G401 (cell line): ENCODE data around the gene RFPL2. TPM values are rescaled to one million over a fixed set of nuclear protein-coding genes. Genes with fewer than 3 reads are reported as not detected.
"Not testable (repeated sequence)": the region's sequence is repeated elsewhere in the genome, so short reads cannot be mapped to it uniquely, and the experiment has no call there.

Source experiments
- DNase-seq: peaks from one replicate; pipeline ENCODE4 v3.0.0-alpha.2; 2015; ENCODE audit warnings: low spot score
- in situ Hi-C: cut with HindIII; loops from 2 replicates; pipeline ENCODE4 v1.10.0; 2016; ENCODE audit warnings: low sequenced_read_pairs, mixed read lengths
- total RNA-seq: library from RNA; depleted of rRNA; stranded (reverse); fragments of >200 nt; shearing (Covaris generic); gene quantifications from 2 replicates; pipeline ENCODE4 v1.2.3, GENCODE V29; 2014

The RFPL2 gene
- total RNA-seq, 1 experiment from 2014 or later, result 0.85 TPM

DNA sequence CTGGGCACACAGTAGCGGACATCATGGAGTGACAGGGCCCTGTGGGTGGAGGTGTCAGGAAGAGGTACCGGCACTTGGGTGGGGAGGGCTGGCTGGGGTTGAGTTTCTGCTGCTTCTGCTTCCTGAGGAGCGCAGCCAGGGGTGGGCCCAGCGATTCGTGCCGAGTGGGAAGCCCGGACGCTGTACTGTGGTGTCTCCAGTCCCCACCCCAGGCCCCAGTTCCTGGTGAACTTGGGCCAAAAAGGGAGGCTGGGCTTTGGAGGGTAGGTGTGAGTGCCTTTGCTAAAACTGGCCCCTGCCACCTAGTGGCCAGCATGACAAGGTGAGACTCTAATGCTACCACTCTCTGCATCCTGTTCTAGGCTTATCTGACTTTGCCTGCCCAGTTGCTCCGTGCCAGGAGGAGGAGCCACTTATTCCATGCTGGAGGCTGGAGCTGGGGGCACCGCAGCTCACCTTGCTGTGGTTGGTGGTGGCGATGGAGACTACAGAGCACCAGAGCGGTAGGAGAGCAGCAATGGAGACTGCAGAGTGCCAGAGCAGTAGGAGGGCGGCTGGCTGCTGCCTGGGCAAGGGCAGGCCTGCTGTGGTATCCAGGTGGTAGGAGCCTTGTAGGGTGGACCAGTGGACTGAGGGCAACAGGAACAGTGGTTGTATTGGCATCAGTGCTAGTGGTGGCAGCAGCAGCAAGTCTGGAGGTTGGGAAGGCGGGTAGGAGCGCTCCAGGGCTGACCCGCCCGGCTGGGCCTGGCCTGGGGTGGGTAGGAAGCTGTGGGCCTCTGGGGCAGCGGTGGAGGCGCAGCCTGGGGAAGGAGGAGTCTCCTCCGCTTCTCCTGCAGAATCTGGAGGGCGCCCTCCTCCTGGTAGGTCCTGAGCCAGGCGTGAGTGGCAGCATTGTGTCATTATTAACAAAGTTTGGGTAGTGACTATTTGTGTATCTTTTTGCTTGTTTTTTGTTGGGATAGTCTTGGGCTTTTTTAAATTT lies 2.2 kb upstream of the RFPL2 start:
- DNase-seq, result peak; percentile 44
- in situ Hi-C loops, result no loop called here

DNA sequence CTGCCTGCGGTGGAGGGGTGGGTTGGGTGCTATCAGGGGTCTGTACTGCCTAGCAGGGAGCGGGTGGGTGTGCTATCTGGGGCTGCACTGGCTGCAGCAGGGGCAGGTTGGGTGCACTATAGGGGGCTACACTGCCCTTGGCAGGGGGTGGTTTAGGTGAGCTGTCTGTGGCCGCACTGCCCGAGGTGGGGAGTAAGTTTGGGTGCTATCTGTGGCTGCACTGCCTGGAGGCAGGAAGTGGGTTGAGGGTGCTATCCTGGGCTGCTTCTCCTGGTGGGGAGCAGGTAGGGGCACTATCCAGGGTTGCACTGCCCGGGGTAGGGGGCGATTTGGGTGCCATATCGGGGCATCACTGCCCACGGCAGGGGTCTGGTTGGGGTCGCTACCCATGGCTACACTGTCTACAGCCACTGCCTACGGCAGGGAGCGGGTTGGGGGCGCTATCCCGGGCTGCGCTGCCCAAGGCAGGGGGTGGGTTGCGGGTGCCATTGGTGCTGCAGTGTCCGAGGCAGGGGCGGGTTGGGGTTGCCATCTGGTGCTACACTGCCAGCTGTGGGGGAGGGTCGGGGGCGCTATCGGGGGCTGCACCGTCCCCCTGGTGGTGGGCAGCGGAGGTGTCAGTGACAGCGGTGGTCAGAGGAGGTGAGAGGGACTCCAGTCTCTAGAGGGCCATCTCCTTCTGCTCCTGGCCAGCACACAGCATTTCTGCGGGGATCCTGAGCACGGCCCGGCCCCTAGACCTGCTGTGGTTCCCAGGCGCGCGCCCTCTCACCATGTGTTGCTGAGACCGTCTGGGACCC lies 1.3 kb upstream of the RFPL2 start:
- in situ Hi-C loops, result no loop called here
- DNase-seq, result no peak

DNA sequence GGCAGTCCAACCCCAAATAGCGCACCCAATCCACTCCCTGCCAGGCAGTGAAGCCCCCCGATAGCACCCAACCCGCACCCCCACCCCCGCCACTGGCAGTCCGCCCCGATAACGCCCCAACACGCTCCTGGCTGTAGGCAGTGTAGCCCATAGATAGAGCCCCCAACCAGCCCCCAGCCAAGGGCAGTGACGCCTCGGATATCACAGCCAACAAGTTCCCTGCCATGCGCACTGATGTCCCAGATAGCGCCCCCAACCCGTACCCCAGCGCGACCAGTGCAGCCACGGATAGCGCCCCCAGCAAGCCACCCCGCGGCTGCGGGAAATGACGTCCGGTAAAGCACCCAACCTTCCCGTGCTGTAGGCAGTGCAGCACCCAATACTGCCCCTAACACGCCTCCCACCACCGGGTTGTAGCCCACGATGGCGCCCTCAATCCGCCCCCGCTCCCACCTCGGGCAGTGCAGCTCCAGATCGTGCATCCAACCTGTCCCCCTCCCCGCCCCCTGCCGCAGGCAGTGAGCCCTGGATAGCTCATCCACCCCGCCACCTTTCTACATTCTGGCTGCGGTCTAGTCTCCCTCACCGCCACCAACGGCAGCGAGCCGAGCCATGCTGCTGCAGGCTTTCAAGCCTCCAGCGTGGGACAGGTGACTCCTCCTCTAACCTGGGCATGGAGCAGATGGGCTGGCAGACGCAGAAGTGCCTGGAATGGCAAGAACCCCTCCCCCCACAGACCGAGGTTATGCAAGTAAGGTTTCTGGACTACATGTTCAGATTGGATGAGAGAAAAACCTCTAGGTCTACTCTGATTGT lies 625 bp downstream of the RFPL2 start:
- DNase-seq, result no peak
- in situ Hi-C loops, result no loop called here

DNA sequence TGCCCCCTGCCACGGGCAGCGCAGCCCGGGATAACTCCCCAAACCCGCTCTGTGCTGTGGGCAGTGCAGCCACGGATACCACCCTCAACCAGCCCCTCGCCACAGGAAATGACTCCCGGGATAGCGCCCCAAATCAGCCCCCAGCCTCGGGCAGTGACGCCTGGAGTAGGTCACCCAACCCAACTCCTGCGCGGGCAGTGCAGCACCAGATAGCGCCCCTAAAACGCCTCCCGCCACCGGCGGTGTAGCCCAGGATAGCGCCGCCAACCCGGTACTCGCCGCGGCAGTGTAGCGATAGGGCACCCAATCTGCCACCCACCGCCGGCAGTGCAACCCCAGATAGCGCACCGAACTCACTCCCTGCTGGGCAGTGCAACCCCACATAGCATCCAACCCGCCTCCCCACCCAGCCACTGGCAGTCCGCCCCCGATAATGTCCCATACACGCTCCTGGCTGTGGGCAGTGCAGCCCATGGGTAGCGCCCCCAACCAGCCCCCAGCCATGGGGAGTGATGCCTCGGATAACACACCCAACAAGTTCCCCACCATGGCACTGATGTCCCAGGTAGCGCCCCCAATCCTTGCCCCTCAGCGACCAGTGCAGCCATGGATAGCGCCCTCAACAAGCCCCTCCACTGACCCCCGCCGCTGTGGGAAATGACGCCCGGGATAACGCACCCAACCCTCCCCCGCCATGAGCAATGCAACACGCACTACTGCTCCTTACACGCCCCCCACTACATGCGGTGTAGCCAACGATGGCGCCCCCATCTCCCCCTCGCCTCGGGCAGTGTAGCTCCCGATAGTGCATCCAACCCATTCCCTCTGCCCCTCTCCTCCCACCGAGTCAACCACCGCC lies 1.5 kb downstream of the RFPL2 start:
- in situ Hi-C loops, result no loop called here
- DNase-seq, result no peak

DNA sequence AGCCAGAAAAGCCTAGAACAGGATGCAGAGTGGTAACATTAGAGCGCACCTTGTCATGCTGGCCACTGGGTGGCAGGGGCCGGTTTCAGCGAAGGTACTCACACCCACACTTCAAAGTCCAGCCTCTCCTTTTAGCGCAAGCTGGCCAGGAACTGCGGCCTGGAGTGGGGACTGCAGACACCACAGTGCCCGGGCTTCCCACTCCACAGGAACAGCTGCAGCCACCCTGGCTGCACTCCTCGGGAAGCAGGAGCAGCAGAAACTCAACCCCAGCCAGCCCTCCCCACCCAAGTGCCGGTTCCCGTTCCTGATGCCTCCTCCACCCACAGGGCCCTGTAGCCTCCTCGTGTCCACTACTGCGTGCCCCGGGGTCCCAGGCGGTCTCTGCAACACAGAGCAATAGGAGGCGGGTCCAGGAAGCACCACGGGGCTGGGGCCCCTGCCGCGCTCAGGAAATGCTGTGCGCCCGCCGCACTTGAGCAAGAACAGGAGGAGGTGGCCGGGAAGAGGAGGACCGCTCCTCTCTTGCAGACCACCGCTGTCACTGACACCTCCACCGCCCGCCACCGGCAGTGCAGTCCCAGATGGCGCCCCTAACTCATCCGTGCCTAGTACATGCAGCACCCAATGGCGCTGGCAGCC lies 2.2 kb downstream of the RFPL2 start:
- DNase-seq, result peak; percentile 70

DNA sequence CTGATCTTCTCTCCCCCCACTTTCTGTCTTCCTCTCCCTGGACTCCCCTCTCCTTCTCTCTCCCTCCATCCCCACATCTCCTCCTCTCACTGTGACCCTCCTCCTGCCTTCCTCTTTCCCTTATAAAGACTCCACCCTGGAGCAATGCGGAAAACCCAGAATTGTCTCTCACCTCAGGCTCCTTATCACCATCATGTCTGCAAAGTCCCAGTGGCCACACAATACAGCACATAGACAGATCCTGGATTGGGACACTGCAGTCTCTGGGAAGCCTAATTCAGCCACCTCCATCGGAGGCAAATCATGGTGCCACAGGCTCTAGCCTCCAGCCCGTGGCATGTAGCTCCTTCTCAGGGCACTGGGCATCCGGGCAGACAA lies 2.7 kb downstream of the RFPL2 start:
- in situ Hi-C loops, result no loop called here

More for the DNA sequence above, 2.2 kb downstream of the RFPL2 start:
- in situ Hi-C loops, result no loop called here

DNA sequence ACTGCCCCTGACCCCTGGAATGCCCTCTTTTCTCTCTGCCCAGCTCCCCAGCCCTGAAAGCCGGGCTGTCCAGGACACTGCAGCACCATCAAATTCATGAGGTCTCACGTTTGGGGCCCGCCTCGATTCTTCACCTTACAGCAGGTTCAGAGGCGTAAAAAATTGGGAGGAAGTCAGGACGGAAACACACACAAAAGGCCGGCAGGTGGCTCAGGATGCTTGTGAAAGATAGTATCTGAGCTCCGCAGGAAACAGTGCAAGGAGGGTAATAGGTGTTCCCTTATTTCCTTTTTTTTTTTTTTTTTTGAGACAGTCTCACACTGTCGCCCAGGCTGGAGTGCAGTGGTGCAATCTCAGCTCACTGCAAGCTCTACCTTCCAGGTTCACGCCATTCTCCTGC lies 4.1 kb downstream of the RFPL2 start:
- in situ Hi-C loops, result no loop called here
- DNase-seq, result no peak

More for the DNA sequence above, 2.7 kb downstream of the RFPL2 start:
- DNase-seq, result no peak

DNA sequence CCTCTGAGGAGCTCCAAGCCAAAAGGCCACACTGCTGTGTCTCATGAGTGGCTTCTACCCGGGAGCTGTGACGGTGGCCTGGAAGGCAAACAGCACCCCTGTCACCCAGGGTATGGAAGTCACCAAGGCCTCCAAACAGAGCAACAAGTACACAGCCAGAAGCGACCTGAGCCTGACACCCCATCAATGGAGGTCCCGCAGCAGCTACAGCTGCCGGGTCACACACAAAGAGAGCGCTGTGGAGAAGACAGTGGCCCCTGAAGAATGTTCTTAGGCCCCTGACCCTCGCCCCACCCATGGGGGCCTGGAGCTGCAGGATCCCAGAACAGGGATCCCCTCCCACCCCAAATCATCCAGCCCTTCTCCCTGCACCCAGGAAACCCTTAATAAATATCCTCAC lies 4.9 kb downstream of the RFPL2 start:
- in situ Hi-C loops, result no loop called here
- DNase-seq, result no peak

DNA sequence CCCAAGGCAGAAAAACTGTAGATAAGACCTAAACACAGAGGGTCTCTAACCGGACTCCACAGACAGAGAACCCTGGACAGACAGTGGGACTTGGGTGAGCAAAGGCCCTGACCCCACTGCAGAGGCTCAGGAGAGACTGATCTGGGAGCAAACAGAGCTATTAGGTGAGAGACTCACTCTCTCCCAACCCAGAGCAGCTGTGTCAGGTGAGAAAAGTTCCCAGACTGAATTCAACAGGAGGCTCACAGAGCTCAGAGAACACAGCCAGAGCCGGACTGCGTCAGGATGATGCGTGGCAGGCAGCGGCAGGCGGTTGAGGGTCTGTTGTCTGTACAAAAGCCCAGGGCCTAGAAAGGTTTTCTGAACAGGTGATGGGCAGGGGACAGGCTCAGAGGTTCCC lies 5.5 kb downstream of the RFPL2 start:
- no peak for DNase-seq
- in situ Hi-C loops, result no loop called here

DNA sequence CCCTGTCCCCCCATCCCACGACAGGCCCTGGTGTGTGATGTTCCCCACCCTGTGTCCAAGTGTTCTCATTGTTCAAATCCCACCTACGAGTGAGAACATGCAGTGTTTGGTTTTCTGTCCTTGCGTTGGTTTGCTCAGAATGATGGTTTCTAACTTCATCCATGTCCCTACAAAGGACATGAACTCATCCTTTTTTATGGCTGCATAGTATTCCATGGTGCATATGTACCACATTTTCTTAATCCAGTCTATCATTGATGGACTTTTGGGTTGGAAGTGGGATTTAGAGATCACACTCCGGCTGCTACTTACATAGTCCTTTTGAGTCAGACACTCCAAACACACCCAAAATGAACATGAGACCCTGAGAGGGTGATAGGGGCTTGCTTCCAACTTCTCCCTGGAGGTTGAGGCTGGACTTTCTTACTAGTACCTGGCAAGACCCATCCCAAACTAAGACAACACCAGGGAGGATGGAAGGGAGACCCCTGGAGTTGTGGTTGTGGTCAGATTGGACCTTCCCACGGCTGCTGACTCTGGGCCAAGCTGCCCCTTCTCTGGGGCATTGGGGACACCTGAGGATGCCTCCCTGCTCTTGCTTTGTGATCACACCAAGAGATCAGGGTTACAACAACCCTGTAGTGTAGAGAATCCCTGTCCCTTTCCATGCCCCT lies 7.2 kb downstream of the RFPL2 start:
- in situ Hi-C loops, DNase-seq: not testable (repeated sequence)

DNA sequence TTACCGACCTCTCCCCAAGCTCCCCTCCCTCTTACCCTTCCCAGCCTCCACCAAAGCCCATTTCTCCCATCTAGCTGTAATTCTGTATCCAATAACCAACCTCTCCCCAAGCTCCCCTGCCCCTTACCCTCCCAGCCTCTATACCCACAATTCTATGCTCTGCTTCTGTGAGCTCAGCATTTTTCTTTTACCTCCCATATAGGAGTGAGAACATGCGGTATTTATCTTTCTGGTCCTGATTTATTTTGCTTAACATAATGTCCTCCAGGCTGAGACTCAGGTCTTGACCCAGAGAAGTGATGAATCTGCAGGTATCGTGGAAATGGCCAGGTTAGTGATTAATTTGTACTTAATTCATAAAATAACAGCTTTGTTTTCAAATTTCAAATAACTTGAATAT lies 9.0 kb downstream of the RFPL2 start:
- in situ Hi-C loops, result not testable (repeated sequence)

DNA sequence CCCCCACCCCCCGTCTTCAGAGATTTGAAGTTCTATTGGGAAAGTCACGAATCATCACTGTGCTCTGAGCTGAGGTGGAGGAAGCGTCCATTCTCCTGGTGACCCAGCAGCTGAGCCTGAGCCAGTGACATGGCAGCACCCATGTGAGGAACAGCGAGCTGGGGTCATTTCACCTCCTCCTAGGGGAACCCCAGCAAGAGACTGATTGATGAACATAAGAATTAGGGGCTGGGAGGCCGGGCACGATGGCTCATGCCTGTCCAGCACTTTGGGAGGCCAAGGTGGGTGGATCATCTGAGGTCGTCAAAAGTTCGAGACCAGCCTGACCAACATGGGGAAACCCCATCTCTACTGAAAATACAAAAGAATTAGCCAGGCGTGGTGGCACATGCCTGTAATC lies 11.5 kb downstream of the RFPL2 start:
- DNase-seq, in situ Hi-C loops: not testable (repeated sequence)

More for the DNA sequence above, 9.0 kb downstream of the RFPL2 start:
- not testable (repeated sequence) for DNase-seq

DNA sequence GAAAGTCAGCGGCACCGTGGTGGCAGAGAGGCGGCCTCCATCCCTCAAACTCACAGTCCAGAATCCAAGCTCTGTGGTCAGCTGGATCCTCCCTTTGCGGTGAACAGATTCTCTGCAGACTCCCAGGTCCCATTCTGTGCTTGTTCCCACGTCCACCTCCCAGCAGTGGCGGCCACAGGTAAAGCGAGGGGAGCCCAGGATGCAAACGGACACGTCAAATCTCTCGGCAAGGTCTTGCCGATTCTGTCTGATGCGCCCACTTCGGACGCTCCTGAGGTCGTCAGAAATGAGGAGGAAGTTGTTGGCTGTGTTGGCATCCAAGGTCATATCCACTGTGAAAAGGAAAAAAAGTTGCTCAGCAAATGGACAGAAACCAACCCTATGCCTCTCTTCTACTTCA lies 13.9 kb downstream of the RFPL2 start:
- DNase-seq, in situ Hi-C loops: not testable (repeated sequence)

DNA sequence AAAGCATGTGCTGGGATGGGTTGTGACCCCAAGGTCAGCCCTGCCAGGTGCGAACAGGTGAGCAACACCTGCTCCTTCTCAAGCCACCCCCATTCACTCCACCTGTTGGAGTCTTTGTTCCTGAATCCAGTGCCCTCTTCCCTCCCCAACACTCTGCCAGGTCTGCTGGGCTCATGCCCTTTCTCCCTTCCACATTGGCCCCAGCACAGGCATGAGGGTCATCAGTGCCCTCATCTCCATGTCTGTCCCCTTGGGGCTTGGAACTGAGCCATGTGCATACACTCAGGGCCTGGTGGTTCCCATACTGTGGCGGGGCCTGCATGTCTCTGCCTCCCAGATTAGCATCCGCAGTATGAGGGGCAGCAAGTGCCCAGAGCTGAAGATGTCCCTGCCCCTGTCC lies 19.1 kb downstream of the RFPL2 start:
- in situ Hi-C loops, result no loop called here
- no peak for DNase-seq

DNA sequence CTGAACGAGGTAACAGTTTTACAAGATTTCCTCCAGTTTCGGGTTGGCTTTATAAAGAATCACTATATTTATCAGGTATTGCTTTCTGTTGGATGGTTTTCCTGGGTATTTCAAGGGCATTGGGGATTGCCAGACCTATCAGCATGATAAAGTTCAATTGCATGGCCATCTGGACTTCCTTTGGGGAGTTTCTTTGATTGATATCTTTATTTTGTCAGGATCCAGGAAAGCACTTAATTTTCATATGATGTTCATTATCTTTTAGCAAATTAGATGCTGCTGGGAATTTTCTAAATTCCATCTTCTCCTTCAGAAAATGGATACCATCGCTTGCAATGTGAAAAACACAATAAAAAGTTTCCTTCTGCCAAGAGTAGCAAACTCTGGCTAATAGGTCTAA lies 21.2 kb downstream of the RFPL2 start:
- in situ Hi-C loops, result no loop called here
- no peak for DNase-seq

DNA sequence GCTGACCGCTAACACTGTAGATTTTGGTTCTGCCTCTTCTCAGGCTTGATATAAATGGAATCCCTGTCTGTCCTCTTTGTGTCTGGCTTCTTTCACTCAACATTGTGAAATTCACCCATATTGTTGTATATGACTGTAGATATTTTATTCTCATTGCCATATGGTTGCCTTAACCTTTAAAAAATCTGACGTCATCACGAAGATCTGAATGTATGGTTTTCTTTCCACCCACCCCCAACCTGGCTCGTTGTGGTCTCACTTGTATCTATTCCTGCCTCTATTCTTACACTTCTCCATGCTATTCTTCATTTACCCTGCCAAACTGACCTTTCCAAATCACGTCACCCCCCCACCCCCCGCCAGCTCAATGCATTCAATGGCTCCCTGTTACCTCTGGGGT lies 23.8 kb downstream of the RFPL2 start:
- in situ Hi-C loops, result no loop called here
- no peak for DNase-seq

DNA sequence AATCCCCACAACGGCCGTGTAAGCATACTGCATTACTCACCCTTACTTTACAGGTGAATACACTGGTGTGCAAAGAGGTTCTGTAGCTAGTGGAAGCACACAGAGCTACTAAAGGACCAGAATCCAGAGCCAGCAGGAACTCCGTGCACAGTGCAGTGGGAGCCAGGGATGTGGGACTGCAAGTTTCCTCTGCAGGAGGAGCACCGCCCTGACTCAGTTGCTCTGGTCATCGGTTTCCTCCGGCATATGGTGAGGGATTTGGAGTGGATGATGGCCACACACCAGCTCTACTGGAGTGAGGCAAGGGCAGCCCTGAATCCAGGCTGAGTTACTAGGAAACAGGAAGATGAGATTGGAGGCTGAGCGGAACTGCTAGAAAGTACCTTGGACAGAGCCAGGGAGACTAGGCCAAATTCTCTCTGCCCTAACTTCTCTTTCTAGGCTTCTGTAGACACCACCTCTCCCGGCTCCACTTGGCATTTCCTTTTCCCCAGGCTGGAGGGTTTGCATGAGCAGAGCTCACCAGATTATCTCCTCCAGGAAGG lies 27.6 kb downstream of the RFPL2 start:
- DNase-seq, result no peak
- in situ Hi-C loops, result no loop called here
